SW480 (cell line): ENCODE data around the gene OPN3.

Experiments
- DNase-seq: peaks from one replicate; pipeline ENCODE4 v3.0.0-alpha.2; 2016; ENCODE audit warnings: low spot score

Gene OPN3

DNA sequence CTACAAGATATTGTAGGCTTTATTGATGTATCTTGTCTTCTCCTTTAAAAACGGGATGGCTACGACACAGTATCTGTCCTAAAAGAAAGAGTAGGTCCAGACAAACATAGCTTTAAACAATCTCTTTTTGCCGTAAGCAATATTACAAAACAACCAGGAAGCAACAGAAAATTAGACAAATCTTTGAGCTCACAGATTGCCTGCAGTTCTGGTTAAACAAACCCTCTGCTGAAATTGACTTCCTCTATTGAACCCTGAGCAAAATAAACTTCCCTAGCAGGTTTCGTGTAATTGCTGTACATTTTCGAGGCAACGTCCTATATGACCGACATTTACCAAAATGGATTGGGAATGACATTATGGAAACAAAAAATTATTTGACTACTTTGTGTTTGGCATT is 50.6 kb downstream of the OPN3 start:
- no peak for DNase-seq

DNA sequence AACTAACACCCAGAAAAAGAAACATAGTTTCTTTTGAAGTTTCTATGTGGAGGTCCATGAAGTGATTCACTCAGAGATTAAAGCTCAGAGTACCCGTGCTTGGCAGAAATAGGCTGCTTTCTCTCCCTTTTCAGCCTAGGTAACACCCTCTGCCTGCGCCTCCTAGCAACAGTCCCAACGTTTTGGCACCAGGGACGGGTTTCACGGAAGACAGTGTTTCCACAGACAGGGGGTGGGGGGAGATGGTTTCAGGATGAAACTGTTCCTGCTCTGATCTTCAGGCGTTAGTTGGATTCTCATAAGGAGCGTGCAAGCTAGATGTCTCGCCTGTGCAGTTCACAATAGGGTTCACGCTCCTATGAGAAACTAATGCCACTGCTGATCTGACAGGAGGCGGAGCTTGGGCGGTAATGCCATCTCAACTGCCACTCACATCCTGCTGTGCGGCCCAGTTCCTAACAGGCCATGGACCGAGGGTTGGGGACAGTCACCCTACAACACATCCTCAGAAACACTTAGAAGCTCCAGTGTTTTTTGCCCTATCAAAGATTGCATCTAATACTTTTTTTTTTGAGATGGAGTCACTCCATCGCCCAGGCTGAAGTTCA is 53.2 kb downstream of the OPN3 start:
- no peak for DNase-seq

DNA sequence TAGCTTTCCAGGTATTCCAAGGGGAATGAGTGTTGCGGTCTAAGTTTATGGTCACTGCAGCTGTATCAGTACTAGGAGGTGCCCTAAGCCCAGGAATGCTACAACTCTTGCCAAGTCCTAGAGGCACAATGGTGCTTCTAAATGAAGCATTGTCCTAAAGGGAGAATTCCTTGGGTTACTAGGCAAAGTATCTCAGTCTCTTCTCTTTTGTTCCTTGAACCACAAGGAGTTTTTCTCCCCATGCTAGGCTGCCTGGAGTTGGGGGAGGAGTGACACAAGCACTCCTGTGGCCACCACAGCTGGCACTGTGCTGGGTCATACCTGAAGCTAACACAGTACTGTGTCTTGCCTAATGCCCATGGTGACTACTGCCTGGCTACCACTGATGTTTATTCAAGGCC is 57.2 kb downstream of the OPN3 start:
- DNase-seq, result no peak

DNA sequence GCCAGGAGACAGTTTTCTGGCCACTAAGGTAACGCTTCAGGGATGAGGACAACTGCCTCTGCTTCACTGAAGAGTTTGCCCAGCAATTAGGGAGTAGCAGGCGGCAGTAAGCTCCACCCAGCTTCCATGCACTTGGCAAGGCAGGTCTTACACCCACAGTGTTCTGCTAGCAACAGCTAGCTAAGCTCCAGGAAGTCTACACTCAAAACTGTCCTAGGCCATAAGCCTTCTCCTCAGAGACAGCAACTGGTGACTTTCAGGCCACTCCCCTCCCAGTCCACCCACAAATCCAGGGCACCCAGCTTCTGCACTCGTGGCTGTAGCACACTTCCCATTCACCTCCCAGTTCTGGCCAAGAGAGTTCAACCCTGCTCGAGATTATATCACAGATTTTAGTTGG is 60.7 kb downstream of the OPN3 start:
- DNase-seq, result no peak

DNA sequence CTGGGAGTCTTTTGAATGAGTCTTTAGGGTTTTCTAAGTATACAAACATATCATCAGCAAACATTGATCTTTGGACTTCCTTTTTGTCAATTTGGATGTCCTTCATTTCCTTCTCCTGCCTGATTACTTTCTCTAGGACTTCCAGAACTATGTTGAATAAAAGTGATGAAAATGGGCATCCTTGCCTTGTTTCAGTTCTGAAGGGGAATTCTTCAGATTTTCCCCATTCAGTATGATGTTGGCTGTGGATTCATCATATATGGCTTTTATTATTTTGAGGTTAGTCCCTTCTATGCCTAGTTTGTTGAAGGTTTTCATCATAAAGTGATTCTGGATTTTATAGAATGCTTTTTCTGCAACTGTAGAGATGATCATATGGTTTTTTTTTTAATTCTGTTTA is 66.0 kb downstream of the OPN3 start:
- DNase-seq, result no peak

DNA sequence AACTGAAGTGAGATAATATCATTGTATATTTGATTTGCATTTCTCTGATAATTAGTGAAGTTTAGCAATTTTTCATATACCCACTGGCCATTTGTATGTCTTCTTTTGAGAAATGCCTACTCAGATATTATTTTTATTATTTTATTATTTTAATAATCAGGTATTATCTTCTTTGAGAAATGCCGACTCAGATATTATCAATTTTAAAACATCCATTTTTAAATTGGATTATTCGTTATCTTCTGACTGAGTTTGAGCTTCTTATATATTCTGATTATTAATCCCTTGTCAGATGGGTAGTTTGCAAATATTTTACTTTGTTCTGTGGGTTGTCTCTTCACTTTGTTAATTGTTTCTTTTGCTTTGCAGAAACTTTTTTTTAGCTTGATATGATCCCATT is 70.3 kb downstream of the OPN3 start:
- DNase-seq, result no peak

DNA sequence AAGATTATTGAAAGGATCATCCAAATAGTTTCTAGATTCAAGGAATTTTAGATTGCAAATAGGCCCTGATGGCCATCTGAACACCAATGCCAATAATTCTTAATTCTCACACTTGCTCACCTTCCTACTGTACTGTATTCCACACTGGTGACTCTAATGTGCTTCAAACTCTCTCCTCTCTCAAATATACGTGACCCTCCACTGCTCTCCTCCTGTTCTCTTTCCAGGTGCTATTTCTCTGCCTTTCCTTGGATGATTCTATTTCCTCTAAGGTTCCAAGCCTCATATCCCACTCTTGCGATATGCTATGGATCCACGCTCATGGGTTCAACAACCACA is 79.4 kb downstream of the OPN3 start:
- DNase-seq, result no peak

DNA sequence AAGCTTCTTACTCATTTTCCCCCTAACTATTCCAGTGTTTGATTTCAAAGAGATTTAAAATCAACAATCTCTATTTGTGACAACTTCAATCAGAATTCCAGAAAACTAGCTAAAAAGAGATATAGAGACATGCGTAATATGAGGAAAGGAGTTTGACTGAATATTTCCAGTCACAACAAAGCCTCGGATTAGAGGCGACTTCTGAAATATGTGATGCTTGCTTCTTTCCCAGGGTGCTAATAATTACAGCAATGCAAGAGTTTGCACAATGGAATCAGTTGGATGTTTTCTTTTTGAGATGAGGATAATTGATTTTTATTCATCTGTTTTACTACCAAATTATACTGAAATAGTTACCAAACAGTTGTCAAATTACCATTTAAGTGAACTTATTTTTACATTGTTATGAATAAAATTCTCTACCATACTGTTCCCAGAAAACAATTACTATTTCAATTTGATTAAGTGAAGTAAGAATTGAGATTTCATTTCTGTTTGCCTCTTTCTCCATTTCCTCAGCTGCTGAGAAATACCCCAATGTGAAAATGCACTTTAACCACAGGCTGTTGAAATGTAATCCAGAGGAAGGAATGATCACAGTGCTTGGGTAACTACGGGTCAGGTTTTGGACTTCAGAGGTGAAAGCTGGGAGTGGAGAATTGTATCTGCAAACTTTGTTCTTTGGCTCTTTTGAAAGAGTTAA is 79.9 kb downstream of the OPN3 start:
- no peak for DNase-seq

DNA sequence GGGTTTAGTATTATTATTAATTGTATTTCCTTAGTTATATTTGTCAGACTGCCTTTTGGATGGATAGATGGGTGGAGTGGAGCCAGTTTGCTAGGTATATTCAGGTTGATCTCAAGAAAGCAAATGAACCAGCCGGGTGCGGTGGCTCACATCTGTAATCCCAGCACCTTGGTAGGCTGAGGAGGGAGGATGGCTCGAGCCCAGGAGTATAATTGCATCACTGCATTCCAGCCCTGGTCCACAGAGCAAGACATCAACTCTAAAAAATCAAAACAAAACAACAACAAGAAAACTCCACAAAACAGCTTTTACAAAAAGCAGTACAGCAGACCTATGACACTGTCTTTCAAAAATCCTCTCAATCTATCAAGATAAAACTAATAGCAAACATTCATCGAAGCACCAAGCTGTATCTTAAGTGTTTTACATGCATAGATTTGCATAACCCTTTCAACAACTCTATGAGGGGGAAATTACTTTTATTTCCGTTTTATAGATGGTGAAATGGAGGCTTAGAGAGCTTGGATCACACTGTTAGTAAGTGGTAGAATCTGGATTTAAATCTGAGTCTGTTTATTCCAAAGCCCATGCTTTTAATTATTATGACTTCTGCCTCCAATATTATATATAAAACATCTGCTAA is 82.5 kb downstream of the OPN3 start:
- DNase-seq, result no peak

DNA sequence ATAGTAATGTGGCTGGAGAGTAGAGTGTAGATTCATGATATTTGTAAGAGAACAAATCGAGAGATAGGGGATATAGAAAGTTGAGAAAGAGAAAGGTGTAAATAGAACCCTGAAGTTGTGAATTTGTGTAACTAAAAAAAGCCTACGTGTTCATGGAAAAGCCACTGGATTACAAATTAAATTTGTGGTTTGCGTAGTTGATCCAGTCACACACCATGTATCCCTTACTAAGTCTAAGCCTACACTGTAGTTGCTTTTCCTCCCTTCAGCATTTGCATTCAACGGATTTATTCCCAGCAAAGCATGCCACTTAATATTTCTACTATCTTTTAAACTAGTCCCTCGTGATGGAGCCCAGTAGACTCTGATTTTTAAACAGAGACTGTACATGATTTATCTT is 83.1 kb downstream of the OPN3 start:
- no peak for DNase-seq

DNA sequence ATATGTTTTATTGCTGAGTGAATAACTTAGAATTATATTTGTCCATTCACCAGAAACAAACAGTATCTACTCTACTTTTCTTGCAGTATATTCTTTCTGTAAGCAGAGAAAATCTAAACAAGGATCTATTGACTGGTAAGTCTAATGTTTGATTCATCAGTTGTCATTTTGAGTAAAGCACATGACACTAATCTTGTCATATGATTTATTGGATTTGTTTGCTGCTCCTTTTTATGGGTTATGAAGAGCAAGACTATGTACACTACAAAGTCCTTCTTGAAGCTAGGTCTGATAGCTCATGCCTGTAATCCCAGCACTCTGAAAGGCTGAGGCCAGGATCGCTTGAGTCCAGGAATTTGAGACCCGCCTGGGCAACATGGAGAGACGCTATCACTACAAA is 84.6 kb downstream of the OPN3 start:
- DNase-seq, result no peak

DNA sequence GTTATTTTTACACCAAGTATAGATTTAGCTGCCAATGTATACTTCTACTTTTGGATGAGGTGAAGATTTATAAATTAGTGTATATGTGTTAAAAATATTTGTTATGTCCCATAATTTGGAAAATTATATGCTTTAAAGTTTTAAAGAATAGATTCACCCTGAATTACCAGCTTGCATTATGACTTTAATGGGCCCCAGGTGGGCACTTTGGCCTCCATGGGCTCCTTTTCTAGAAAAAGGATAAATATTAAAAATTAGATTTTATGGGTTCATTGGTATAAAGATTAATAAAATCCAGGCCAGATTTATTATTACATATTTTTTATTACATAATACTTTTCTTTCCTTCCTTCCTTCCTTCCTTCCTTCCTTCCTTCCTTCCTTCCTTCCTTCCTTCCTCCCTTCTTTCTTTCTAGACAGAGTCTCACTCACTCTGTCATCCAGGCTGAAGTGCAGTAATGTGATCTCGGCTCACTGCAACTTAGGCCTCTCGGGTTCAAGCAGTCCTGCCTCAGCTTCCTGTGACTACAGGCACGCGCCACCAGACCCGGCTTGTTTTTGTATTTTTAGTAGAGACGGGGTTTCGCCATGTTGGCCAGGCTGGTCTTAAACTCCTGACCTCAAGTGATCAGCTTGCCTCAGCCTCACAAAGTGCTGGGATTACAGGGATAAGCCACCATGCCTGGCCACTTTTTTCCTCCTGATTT is 86.1 kb downstream of the OPN3 start:
- no peak for DNase-seq

DNA sequence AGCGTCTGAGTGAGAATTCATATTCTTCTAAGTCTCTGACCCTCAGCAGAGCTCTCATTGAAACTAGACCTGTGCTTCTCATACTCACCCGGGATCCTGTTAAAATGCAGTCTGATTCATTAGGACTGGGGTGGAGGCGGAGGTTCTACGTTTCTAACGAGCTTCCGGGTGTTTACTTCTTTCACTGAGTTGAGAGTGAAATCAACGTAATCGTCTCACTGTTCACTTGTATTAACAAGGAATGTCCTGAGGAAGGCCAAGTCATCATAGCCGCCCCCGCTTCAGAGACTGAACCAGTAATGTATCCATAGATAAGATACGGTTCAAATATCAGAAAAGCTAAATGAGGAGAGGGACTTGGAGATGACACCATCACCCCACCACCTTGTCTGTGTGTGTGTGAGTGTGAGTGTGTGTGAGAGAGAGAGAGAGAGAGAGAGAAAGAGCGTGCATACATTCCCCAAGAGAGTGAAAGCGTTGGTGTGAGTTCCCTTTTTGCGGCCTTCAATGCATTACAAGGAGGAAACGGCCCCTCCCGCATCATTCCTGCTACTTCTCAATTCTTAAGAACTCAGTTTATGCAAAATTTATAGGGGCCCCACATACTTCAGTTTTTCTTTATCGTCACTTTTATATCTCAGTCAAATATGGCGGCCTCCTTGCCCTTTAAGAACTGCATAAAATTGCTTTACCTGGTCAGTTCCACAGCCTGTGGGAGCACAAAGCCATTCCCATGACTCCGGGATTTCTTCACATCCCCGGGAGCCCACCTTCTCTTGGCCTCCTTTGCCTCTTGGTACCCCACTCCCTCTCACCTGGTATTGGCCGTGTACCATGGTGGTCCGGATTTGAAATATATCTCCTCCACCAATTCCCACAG is 88.2 kb downstream of the OPN3 start:
- no peak for DNase-seq

DNA sequence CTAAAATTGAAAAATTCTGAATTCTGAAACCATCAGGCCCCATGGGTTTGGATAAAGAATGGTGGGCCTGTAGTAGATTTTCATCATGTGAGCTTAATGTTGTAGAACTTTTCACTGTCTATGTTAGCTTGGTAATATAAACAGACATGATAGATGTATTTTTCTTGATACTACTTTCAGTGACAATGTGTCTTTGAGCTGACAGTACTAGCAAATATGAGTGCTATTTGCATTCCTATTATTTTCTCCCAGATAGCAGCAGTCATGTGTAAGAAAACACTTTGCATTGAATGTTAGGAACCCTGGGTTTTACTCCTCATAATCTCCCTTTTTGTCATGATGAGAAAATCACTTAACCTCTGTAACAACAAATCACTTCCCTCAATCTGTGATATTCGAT is 89.9 kb downstream of the OPN3 start:
- no peak for DNase-seq

DNA sequence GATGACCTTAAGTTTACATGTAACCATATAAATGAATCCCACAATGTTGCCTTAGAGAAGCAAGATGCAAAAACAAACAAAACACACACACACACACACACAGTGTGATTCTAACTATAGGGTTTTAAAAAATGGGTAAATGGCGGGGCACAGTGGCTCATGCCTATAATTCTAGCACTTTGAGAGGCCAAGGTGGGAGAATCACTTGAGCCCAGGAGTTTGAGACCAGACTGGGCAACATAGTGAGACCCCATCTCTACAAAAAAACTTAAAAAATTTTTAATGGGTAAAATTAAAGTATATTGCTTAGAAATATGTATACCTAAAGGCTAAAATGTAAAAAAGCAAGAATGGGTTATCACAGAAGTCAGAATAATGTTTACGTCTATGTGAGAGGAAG is 92.2 kb downstream of the OPN3 start:
- no peak for DNase-seq
